ENCODE data around the gene QPRT.
"Not testable (repeated sequence)": the region's sequence is repeated elsewhere in the genome, so short reads cannot be mapped to it uniquely, and the experiment has no call there.

QPRT gene

GRCh38 chr16:29694384-29695195 is 15.6 kb downstream of the QPRT start:
- no peak for DNase-seq

DNA sequence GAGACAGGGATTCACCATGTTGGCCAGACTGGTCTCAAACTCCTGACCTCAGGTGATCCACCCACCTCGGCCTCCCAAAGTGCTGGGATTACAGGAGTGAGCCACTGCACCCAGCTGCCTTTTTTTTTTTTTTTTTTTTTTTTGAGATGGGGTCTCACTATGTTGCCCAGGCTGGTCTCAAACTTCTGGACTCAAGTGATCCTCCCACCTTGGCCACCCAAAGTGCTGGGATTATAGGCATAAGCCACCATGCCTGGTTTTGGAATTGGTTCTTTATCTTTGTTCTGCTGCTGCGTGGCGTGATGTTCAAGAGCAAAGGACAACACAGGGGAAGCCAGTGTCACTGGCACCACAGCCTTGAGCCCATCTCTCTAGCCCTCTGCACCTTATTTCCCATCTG is 16.7 kb downstream of the QPRT start:
- DNase-seq = not testable (repeated sequence)

DNA sequence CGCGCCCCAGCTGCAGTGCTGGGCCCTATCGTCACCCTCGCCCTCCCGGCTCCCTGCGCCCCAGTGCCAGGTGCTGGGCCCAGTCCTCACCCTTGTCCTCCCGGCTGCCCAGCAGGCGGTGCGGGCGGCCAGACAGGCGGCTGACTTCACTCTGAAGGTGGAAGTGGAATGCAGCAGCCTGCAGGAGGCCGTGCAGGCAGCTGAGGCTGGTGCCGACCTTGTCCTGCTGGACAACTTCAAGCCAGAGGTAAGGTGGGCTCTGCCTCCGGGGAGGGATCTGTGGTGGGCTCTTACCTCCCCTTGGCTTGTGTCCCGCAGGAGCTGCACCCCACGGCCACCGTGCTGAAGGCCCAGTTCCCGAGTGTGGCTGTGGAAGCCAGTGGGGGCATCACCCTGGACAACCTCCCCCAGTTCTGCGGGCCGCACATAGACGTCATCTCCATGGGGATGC is 17.9 kb downstream of the QPRT start:
- no peak for DNase-seq

- DNase-seq = no peak
Observed at GRCh38 chr16:29697391-29697790, 18.4 kb downstream of the QPRT start.

DNA sequence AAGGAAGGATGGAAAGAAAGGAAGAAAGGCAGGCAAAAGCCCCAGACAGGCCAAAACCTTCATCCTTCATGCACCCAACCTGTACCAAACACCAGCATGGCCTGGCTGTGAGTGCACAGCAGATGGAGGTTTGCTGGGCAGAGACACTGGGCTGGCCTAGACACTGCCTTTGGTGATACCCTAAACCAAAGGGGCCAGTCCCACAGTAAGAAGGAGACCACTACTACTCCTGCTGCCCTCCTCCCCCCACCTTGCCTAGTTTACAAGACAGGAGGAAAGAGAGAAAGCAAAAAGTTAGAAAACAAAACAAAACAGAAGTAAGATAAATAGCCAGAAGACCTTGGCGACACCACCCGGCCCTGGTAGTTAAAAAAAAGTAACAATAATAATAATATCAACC is 19.1 kb downstream of the QPRT start:
- no peak for DNase-seq

DNA sequence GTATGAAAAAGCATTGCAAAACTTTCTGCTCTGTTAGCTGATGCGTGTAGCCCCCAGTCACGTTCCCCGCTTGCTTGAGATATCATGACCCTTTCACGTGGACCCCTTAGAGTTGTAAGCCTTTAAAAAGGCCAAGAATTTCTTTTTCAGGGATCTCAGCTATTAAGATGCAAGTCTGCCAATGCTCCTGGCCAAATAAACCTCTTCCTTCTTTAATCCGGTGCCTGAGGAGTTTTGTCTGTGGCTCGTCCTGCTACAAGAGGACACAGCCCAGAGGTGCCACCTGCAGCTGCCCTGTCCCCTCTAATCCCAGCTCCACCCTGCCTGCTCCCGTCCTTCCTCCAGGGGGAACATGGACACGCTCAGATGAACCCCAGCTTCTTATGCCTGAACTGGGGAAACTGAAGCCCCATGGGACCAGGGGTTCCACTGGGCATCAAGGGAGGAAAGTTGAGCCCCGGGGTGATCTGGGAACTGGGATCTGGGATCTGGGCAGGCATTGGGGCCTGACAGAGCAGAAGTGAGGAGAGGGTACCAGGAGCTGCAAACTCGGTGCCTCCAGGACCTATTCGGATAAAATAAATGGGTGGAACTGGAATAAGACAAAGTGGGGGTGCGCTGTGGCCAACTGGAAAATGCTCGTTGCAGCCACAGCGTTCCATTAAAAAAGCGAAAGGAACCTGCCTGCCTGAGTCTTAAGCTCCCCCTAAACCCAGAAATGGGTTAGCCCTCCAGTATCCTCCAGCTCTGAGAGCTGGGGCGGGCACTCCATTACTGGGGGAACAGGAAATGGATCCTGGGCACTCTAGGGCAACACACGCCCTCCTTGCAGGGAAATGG is 19.7 kb downstream of the QPRT start:
- no peak for DNase-seq

GRCh38 chr16:29699324-29700219 is 20.6 kb downstream of the QPRT start:
- DNase-seq = no peak

DNA sequence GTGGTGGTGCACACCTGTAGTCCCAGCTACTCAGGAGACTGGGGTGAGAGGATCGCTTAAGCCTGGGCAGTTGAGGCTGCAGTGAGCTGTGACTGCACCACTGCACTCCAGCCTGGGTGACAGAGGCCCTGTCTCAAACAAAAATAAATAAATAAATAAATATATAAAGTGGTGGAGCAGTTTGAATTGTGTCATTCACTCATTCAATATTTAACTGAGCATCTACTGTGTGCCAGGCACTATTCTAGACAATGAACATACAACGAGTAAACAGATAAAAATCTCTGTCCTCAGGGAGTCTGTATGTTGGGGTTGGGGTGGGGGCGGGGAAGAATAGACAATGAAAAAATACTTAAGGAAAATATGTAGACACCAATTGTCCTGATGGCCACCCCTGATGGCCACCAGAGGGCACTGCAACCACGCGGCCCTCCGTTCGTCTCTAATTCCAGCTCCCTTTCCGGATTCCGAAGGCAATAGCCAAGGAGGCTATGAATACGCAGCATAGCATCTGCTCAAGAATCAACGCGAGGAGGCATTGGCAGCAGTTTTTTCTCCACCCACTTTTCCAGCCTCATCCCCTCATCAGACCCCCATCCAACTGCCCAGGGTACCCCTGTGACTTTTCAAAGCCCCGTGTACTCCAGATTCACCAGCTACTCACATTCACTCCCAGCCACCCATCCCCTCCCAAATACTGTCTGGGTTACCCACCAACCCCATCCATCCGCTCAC is 21.4 kb downstream of the QPRT start:
- DNase-seq = peak; percentile 61 to 64

- DNase-seq = no peak
Observed at GRCh38 chr16:29701214-29701555, 22.2 kb downstream of the QPRT start.

DNA sequence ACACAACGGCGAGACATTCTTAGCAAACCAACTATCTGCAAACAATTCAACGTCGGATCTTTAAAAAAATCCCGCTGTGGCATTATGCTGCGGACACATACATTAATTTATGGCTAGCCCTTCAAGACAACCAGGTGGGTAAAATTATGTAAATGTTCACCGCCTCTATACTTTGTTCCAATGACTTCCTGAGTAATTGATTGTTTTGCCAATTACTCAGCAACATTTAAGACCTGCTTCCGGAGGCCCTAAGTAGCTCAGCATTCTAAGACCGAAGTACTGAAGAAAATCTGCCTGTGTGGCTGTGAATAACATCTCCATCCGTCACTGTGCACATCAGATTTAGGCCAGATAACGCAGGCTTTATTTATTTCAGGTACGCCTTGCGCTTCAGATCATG is 23.3 kb downstream of the QPRT start:
- DNase-seq = no peak

GRCh38 chr16:29705030-29705429 is 26.1 kb downstream of the QPRT start:
- no peak for DNase-seq

GRCh38 chr16:29707160-29707559 is 28.2 kb downstream of the QPRT start:
- DNase-seq = not testable (repeated sequence)

DNA sequence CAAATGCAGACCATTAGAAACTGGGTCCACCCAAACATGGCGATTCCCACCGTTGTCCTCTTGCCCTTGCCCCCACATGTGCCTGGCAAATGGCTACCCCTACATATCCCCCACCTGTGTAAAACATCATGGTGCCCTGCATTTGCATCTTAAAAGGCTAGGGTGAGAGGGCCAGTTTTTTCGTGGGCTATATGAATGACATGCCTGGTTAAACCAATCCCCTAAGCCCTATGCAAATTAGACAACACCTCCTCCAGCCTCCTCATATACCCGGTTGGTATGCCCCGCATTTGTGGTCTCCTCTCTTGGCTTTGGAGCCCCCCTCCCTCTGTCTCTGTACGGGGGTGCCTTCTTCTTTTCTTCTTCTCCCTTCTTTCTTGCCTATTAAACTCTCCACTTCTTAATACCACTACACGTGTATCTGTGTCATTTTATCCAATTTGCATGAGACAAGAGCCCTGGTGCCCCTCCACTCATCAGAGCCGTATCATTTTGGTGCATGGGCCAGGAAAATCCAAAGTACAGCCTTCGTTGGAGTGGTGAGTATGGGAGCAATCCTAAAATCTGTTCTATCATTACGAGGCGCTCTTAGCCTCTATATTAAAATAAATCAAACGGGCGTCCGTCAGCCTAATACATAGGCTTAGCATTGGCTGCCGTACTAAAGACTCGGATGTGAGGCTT is 30.1 kb downstream of the QPRT start:
- DNase-seq = no peak

GRCh38 chr16:29709657-29710056 is 30.7 kb downstream of the QPRT start:
- not testable (repeated sequence) for DNase-seq

GRCh38 chr16:29710227-29711219 is 31.5 kb downstream of the QPRT start:
- no peak for DNase-seq

DNA sequence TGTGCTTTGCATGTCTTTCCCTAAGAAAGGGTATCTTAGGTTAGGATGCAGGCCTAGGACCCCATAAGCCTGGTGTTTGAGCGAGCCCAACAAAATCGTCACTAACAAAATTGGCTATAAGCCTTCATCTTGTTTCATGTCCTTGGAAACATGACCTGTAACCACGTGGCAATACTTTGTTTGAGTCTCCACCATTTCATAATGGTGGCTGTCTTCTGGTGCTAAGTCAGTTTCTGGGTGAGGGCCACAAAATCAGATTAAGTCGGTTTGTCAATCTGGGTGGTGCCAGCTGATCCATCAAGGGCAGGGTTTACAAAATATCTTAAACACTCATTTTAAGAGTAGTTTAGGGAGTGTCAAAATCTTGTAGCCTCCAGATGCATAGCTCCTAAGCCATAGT is 33.8 kb downstream of the QPRT start:
- DNase-seq = no peak

DNA sequence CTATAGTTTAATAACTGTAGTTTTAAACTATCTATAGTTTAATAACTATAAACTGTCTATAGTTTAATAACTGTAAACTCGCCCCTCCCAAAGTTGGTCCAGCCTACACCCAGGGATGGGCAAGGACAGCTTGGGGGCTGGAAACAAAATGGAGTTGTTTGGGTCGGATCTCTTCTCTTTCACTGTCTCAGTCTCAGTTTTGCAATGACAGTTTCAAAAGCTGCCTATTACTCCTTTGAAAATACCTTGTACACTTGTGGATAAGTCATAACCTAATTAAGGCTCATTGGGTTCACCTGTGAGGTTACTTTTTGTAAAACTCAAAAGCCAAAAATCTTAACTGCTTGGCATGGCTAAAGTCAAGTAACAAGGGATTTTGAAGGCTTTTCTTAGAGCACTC is 35.4 kb downstream of the QPRT start:
- no peak for DNase-seq

GRCh38 chr16:29714972-29715371 is 36.0 kb downstream of the QPRT start:
- DNase-seq = no peak

- DNase-seq = no peak
Observed at GRCh38 chr16:29717113-29717512, 38.1 kb downstream of the QPRT start.

GRCh38 chr16:29719063-29719462 is 40.1 kb downstream of the QPRT start:
- DNase-seq = no peak

- no peak for DNase-seq
Observed at GRCh38 chr16:29720703-29721102, 41.7 kb downstream of the QPRT start.

All from NCI-H1930 (cell line).